Smooth muscle cell (in vitro differentiated cells): ENCODE measurements around the gene DOCK1. TPM values are rescaled to one million over a fixed set of nuclear protein-coding genes. Genes with fewer than 3 reads are reported as not detected.

Source experiments
- DNase-seq: peaks from one replicate; lab custom pipeline; 2025; ENCODE audit not compliant: unreplicated experiment; lab: John Stamatoyannopoulos, UW
- H2AFZ ChIP-seq: fragments of 200-600 bp; sonication (generic); 2 replicates; pipeline ENCODE4 v1.6.0; 2016; ENCODE audit warnings: antibody characterized with exemption, low read depth, mild to moderate bottlenecking
- H3F3A ChIP-seq: fragments of 200-600 bp; sonication (generic); 2 replicates; pipeline ENCODE4 v1.6.0; 2017; ENCODE audit warnings: antibody characterized with exemption, low read depth
- H3K27ac ChIP-seq: fragments of 200-600 bp; sonication (generic); 2 replicates; pipeline ENCODE4 v1.5.1; 2016; ENCODE audit warnings: low read depth, mild to moderate bottlenecking
- H3K27me3 ChIP-seq: fragments of 200-600 bp; sonication (generic); 2 replicates; pipeline ENCODE4 v1.6.1; 2016; ENCODE audit warnings: low read depth, mild to moderate bottlenecking
- H3K36me3 ChIP-seq: fragments of 200-600 bp; sonication (generic); 2 replicates; pipeline ENCODE4 v1.5.1; 2016; ENCODE audit warnings: low read depth
- H3K4me1 ChIP-seq: fragments of 200-600 bp; sonication (generic); 2 replicates; pipeline ENCODE4 v1.5.1; 2016; ENCODE audit warnings: low read depth
- H3K4me2 ChIP-seq: fragments of 200-600 bp; sonication (generic); 2 replicates; pipeline ENCODE4 v1.6.0; 2016; ENCODE audit warnings: mild to moderate bottlenecking
- H3K4me3 ChIP-seq: fragments of 200-600 bp; sonication (generic); 2 replicates; pipeline ENCODE4 v1.5.1; 2016; ENCODE audit warnings: mild to moderate bottlenecking
- H3K79me2 ChIP-seq: fragments of 200-600 bp; sonication (generic); 2 replicates; pipeline ENCODE4 v1.6.0; 2016; ENCODE audit warnings: low read depth, mild to moderate bottlenecking
- H3K9ac ChIP-seq: fragments of 200-600 bp; sonication (generic); 2 replicates; pipeline ENCODE4 v1.6.0; 2016; ENCODE audit warnings: low read depth
- H3K9me3 ChIP-seq: fragments of 200-600 bp; sonication (generic); replicated peaks from 2 replicates; pipeline ENCODE4 v1.5.1; 2016; ENCODE audit warnings: low read depth
- H4K20me1 ChIP-seq: fragments of 200-600 bp; sonication (generic); 2 replicates; pipeline ENCODE4 v1.6.0; 2016; ENCODE audit warnings: low read depth
- CTCF ChIP-seq: fragments of 200-600 bp; sonication (generic); IDR thresholded peaks from 2 replicates; pipeline ENCODE4 v1.5.1; 2017; ENCODE audit warnings: borderline replicate concordance, mild to moderate bottlenecking, antibody characterized with exemption; ENCODE audit not compliant: insufficient read depth, poor library complexity, severe bottlenecking
- WGBS: methylation state at CpG from one replicate; pipeline ENCODE4 v1.1.7; 2016; ENCODE audit warnings: low lambda C conversion rate; 5-methylcytosine and 5-hydroxymethylcytosine counted together
- polyA plus RNA-seq: library from polyadenylated mRNA; unstranded; fragments of >200 nt; fragmentation: Nextera tagmentation; extraction: Ambion mirVana; gene quantifications from 2 replicates; pipeline ENCODE4 v1.2.1, GENCODE V29; 2016
- total RNA-seq: library from RNA; depleted of rRNA; stranded (reverse); fragments of >200 nt; gene quantifications from 2 replicates; pipeline ENCODE4 v1.2.3, GENCODE V29; 2014

DOCK1 gene
- total and polyA plus RNA-seq, 2 experiments from 2014 or later: 18.4 to 37.1 TPM

GRCh38 chr10:127091354-127091753, 186.1 kb downstream of the DOCK1 start:
- H3F3A ChIP-seq: no peaks in the 10 kb centered on the region
- no peak for TF ChIP-seq CTCF
- no peaks in the 10 kb centered on the region for H3K27me3 ChIP-seq
- H4K20me1 ChIP-seq: peaks cover 24% of the 10 kb centered on the region
- H3K4me1 ChIP-seq: no peaks in the 10 kb centered on the region
- 86% methylated on average over 7 of the region's 7 CpGs for WGBS
- no peak overlapping the region for H3K4me3 ChIP-seq
- H2AFZ ChIP-seq: no peak overlapping the region
- H3K9ac ChIP-seq: no peak overlapping the region
- DNase-seq: no peak
- no peaks in the 10 kb centered on the region for H3K79me2 ChIP-seq
- H3K36me3 ChIP-seq: no peaks in the 10 kb centered on the region
- no peaks in the 10 kb centered on the region for H3K9me3 ChIP-seq
- no peak overlapping the region for H3K27ac ChIP-seq
- no peak overlapping the region for H3K4me2 ChIP-seq

- H2AFZ ChIP-seq: no peak overlapping the region
- H3K4me1 ChIP-seq: no peaks in the 10 kb centered on the region
- no peak for DNase-seq
- 87% methylated on average over 8 of the region's 9 CpGs for WGBS
- no peaks in the 10 kb centered on the region for H3K27me3 ChIP-seq
- no peak overlapping the region for H3K27ac ChIP-seq
- H3F3A ChIP-seq: no peaks in the 10 kb centered on the region
- no peak for TF ChIP-seq CTCF
- H3K79me2 ChIP-seq: no peaks in the 10 kb centered on the region
- no peak overlapping the region for H3K9ac ChIP-seq
- no peaks in the 10 kb centered on the region for H3K9me3 ChIP-seq
- H4K20me1 ChIP-seq: peaks cover 18% of the 10 kb centered on the region
- H3K36me3 ChIP-seq: no peaks in the 10 kb centered on the region
- no peak overlapping the region for H3K4me3 ChIP-seq
- H3K4me2 ChIP-seq: no peak overlapping the region
Measured at GRCh38 chr10:127092916-127093315, 187.7 kb downstream of the DOCK1 start.

GRCh38 chr10:127094984-127095383, 189.8 kb downstream of the DOCK1 start:
- H3F3A ChIP-seq: no peaks in the 10 kb centered on the region
- 100% methylated on average over 4 of the region's 4 CpGs for WGBS
- H4K20me1 ChIP-seq: peaks cover 12% of the 10 kb centered on the region
- DNase-seq: no peak
- no peaks in the 10 kb centered on the region for H3K9me3 ChIP-seq
- no peak for TF ChIP-seq CTCF
- no peaks in the 10 kb centered on the region for H3K27me3 ChIP-seq
- no peak overlapping the region for H2AFZ ChIP-seq
- no peaks in the 10 kb centered on the region for H3K36me3 ChIP-seq
- no peaks in the 10 kb centered on the region for H3K79me2 ChIP-seq
- no peaks in the 10 kb centered on the region for H3K4me1 ChIP-seq
- H3K4me2 ChIP-seq: no peak overlapping the region
- H3K4me3 ChIP-seq: no peak overlapping the region
- no peak overlapping the region for H3K27ac ChIP-seq
- H3K9ac ChIP-seq: no peak overlapping the region

- no peak overlapping the region for H3K4me3 ChIP-seq
- H2AFZ ChIP-seq: no peak overlapping the region
- H3K27ac ChIP-seq: no peak overlapping the region
- no peak overlapping the region for H3K4me2 ChIP-seq
- H3K9ac ChIP-seq: no peak overlapping the region
- WGBS: 95% methylated on average over 10 of the region's 10 CpGs
- no peaks in the 10 kb centered on the region for H3K4me1 ChIP-seq
- H3K79me2 ChIP-seq: no peaks in the 10 kb centered on the region
- DNase-seq: no peak
- H3F3A ChIP-seq: no peaks in the 10 kb centered on the region
- TF ChIP-seq CTCF: no peak
- H4K20me1 ChIP-seq: peaks cover 20% of the 10 kb centered on the region
- no peaks in the 10 kb centered on the region for H3K36me3 ChIP-seq
- H3K27me3 ChIP-seq: no peaks in the 10 kb centered on the region
- no peaks in the 10 kb centered on the region for H3K9me3 ChIP-seq
Measured at GRCh38 chr10:127100983-127101615, 195.9 kb downstream of the DOCK1 start.
